GM12878 (cell line): ENCODE results near the gene SP6. TPM values are rescaled to one million over a fixed set of nuclear protein-coding genes. Genes with fewer than 3 reads are reported as not detected.
A peak's percentile ranks its signal among the peaks of the same experiment; 100 is the strongest.

Experiments
- ATF3 ChIP-seq: IDR thresholded peaks from 2 replicates; pipeline ENCODE4 v1.6.1; 2011; ENCODE audit warnings: low read depth, mild to moderate bottlenecking, low read length, moderate library complexity, borderline replicate concordance; ENCODE audit errors: extremely low read depth
- BCLAF1 ChIP-seq: fragments of 450-650 bp; IDR thresholded peaks from 2 replicates; pipeline ENCODE4 v1.6.1; 2017; ENCODE audit warnings: antibody characterized with exemption, mild to moderate bottlenecking, moderate library complexity
- BMI1 ChIP-seq: fragments of 450-650 bp; IDR thresholded peaks from 2 replicates; pipeline ENCODE4 v1.6.1; 2016; ENCODE audit warnings: mild to moderate bottlenecking, moderate library complexity, borderline replicate concordance
- CHD1 ChIP-seq: IDR thresholded peaks from 2 replicates; pipeline ENCODE4 v1.6.1; 2012; ENCODE audit warnings: low read depth, low read length, improper control_type of control experiment
- CREB1 ChIP-seq: IDR thresholded peaks from 2 replicates; pipeline ENCODE4 v1.6.1; 2012; ENCODE audit warnings: low read depth, mild to moderate bottlenecking, inconsistent platforms
- CREM ChIP-seq: IDR thresholded peaks from 2 replicates; pipeline ENCODE4 v1.6.1; 2014; ENCODE audit warnings: antibody characterized with exemption, low read depth
- DPF2 ChIP-seq: fragments of 450-650 bp; IDR thresholded peaks from 2 replicates; pipeline ENCODE4 v1.6.1; 2017; ENCODE audit warnings: mild to moderate bottlenecking
- E4F1 ChIP-seq: fragments of 450-650 bp; IDR thresholded peaks from 2 replicates; pipeline ENCODE4 v1.6.1; 2018; ENCODE audit warnings: borderline replicate concordance, mild to moderate bottlenecking; ENCODE audit not compliant: partially characterized antibody
- ETV6 ChIP-seq, 2 experiments: fragments of 450-650 bp in 1 of 2; IDR thresholded peaks in 1 of 2; conservative IDR thresholded peaks in 1 of 2; 2 replicates each; pipeline ENCODE4 v1.6.1; 2014; ENCODE audit warnings: antibody characterized with exemption in 1 of 2, borderline replicate concordance in 1 of 2, low read depth in 1 of 2, mild to moderate bottlenecking in 1 of 2, moderate library complexity in 1 of 2
- KLF5 ChIP-seq: fragments of 450-650 bp; IDR thresholded peaks from 2 replicates; pipeline ENCODE4 v1.6.1; 2014; ENCODE audit warnings: mild to moderate bottlenecking; ENCODE audit not compliant: partially characterized antibody
- LARP7 ChIP-seq: fragments of 450-650 bp; IDR thresholded peaks from 2 replicates; pipeline ENCODE4 v1.6.1; 2017; ENCODE audit warnings: mild to moderate bottlenecking
- MEF2B ChIP-seq: fragments of 450-650 bp; IDR thresholded peaks from 2 replicates; pipeline ENCODE4 v1.6.1; 2018; ENCODE audit warnings: mild to moderate bottlenecking, moderate library complexity; ENCODE audit not compliant: partially characterized antibody, poor library complexity, severe bottlenecking
- MTA3 ChIP-seq: IDR thresholded peaks from 2 replicates; pipeline ENCODE4 v1.6.1; 2012; ENCODE audit warnings: low read length, inconsistent platforms, borderline replicate concordance
- NFYA ChIP-seq: IDR thresholded peaks from 2 replicates; pipeline ENCODE4 v1.6.1; 2011; ENCODE audit warnings: low read depth, mild to moderate bottlenecking, low read length, improper control_type of control experiment, borderline replicate concordance
- NR2F1 ChIP-seq: fragments of 450-650 bp; conservative IDR thresholded peaks from 2 replicates; pipeline ENCODE4 v1.6.1; 2017; ENCODE audit warnings: mild to moderate bottlenecking
- PAX5 ChIP-seq: IDR thresholded peaks from 2 replicates; pipeline ENCODE4 v1.6.1; 2011; ENCODE audit warnings: low read depth, low read length, borderline replicate concordance
- POLR2AphosphoS5 ChIP-seq: IDR thresholded peaks from 2 replicates; pipeline ENCODE4 v1.6.1; 2011; ENCODE audit warnings: mild to moderate bottlenecking, low read length, inconsistent platforms
- SMAD1 ChIP-seq: fragments of 450-650 bp; IDR thresholded peaks from 2 replicates; pipeline ENCODE4 v1.6.1; 2018; ENCODE audit warnings: mild to moderate bottlenecking, low read depth; ENCODE audit not compliant: partially characterized antibody
- SP1 ChIP-seq: IDR thresholded peaks from one replicate; pipeline ENCODE4 v1.6.1; 2011; ENCODE audit warnings: low read depth, low read length
- SUPT20H ChIP-seq: IDR thresholded peaks from 2 replicates; pipeline ENCODE4 v1.6.1; 2011; ENCODE audit warnings: low read depth, mild to moderate bottlenecking, low read length, moderate library complexity, borderline replicate concordance; ENCODE audit not compliant: control insufficient read depth
- TCF7 ChIP-seq: IDR thresholded peaks from 2 replicates; pipeline ENCODE4 v1.6.1; 2014; ENCODE audit warnings: antibody characterized with exemption, borderline replicate concordance
- USF1 ChIP-seq: IDR thresholded peaks from 2 replicates; pipeline ENCODE4 v1.6.1; 2011; ENCODE audit warnings: borderline replicate concordance, low read depth, mild to moderate bottlenecking, moderate library complexity, mixed read lengths, low read length; ENCODE audit not compliant: insufficient read depth; ENCODE audit errors: extremely low read length
- YY1 ChIP-seq: IDR thresholded peaks from 2 replicates; pipeline ENCODE4 v1.6.1; 2011; ENCODE audit warnings: low read depth, mild to moderate bottlenecking, low read length
- ZNF622 ChIP-seq: fragments of 450-650 bp; IDR thresholded peaks from 2 replicates; pipeline ENCODE4 v1.6.1; 2017; ENCODE audit warnings: mild to moderate bottlenecking, inconsistent platforms
- polyA plus RNA-seq, 11 experiments: library from polyadenylated mRNA; depleted of rRNA in 4 of 11; unstranded in 6 of 11; stranded (reverse) in 5 of 11; fragments of >200 nt; fragmentation: Nextera tagmentation in 4 of 11; fragmentation: Illumina TruSeq in 1 of 11; extraction: Ambion mirVana in 4 of 11; extraction: Trizol in 1 of 11; gene quantifications; 1 replicate in 1 of 11; 2 replicates in 10 of 11; pipeline versions ENCODE4 v1.2.1 to v1.2.3, GENCODE V29; 2011 to 2016; ENCODE audit warnings: inconsistent platforms in 2 of 11, missing spikeins in 2 of 11, low read depth in 1 of 11
- total RNA-seq, 4 experiments: library from RNA; depleted of rRNA in 3 of 4; stranded (reverse); fragments of >200 nt in 3 of 4; fragmentation: Illumina TruSeq in 1 of 4; extraction: Trizol in 1 of 4; gene quantifications; 2 replicates each; pipeline versions ENCODE4 v1.2.1 to v1.2.3, GENCODE V29; 2013 to 2021

Gene SP6
- total and polyA plus RNA-seq, 10 of the 15 experiments (the other 5 are each of a cell fraction or from before 2014, with no cell fraction given), result 0.05 to 0.15 (median 0.06) TPM; not detected in 7

- TF ChIP-seq NFYA (no peak), USF1 (no peak), SUPT20H (no peak), NR2F1 (no peak), POLR2AphosphoS5 (peak; percentile 85), CREB1 (no peak), ATF3 (no peak), LARP7 (no peak), SP1 (no peak), BMI1 (no peak), TCF7 (no peak), CHD1 (no peak), ZNF622 (no peak), BCLAF1 (no peak), PAX5 (0 out of 2 replicates have a peak, but pooled peaks have one; percentile 6), MTA3 (no peak), DPF2 (peak; percentile 8; the same call in 1 of the 2 replicates), YY1 (0 out of 2 replicates have a peak, but pooled peaks have one; percentile 36), ETV6 (conservative IDR thresholded peaks at IDR 0.05 in 1 of 2, IDR thresholded peaks at IDR 0.05 in 1 of 2; ENCODE audit: borderline replicate concordance in 1 of 2, low read depth in 1 of 2) (no peak), SMAD1 (peak; percentile 59), CREM (no peak; the same call in 1 of the 2 replicates), KLF5 (no peak), MEF2B (peak; percentile 26), E4F1 (no peak)
These were observed 29.3 kb downstream of the SP6 start, which contains the start of gene OSBPL7 (continued) for GRCh38 chr17:47821424-47822391.
